HAP-1 (cell line): ENCODE results near the gene DOP1A.

Source experiments
- DNase-seq, 2 experiments: peaks; one replicate each; pipeline ENCODE4 v3.0.0-alpha.2; 2016 to 2020; ENCODE audit warnings: low spot score in 2 of 2
- H3K27me3 ChIP-seq: fragments of 250-450 bp; sonication (Bioruptor Pico); 2 replicates; pipeline ENCODE4 v1.5.1; 2020; ENCODE audit warnings: low read depth, mild to moderate bottlenecking, moderate library complexity
- H3K36me3 ChIP-seq: fragments of 250-450 bp; sonication (Bioruptor Pico); replicated peaks from 2 replicates; pipeline ENCODE4 v1.5.1; 2020; ENCODE audit warnings: mild to moderate bottlenecking
- H3K4me1 ChIP-seq: fragments of 250-450 bp; sonication (Bioruptor Pico); 2 replicates; pipeline ENCODE4 v1.5.1; 2020; ENCODE audit warnings: mild to moderate bottlenecking
- H3K4me3 ChIP-seq: fragments of 250-450 bp; sonication (Bioruptor Pico); 2 replicates; pipeline ENCODE4 v1.5.1; 2020; ENCODE audit warnings: mild to moderate bottlenecking, moderate library complexity
- H3K9me3 ChIP-seq: fragments of 250-450 bp; sonication (Bioruptor Pico); 2 replicates; pipeline ENCODE4 v1.5.1; 2020; ENCODE audit warnings: mild to moderate bottlenecking, moderate library complexity
- in situ Hi-C: fragments of 300-500 bp; cut with MboI; formaldehyde crosslinking; loops from 3 replicates; pipeline ENCODE4 v1.14.3; 2020; ENCODE audit warnings: low sequenced_read_pairs, inconsistent platforms, mixed read lengths

DOP1A gene

DNA sequence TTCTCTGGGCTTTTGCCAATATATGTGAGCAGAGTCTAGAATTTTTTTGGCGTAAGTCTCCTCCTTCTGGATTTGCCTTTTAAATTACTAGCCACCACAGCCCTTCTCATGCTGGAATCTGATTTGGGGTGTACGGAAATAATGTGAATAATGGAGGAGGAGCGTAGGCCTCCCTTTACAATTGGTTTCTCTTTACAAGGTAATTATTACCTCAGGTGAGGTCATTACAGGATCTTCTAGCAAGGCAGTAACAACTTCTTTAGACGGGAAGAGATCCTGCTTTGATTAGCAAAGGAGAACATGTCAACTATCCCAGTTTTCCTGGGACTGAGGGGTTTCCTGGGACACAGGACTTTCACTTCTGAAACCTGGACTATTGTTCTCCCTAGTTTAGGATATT lies 134.6 kb downstream of the DOP1A start:
- DNase-seq: no peak
- no peaks in the 10 kb centered on the region for H3K9me3 ChIP-seq
- H3K27me3 ChIP-seq: no peaks in the 10 kb centered on the region
- H3K36me3 ChIP-seq: 0 out of 2 replicates have a peak, but pooled peaks cover 2% of the 10 kb centered on the region
- H3K4me3 ChIP-seq: no peak overlapping the region
- in situ Hi-C loops: no loop called here
- H3K4me1 ChIP-seq: no peaks in the 10 kb centered on the region

GRCh38 chr6:83215131-83216047 lies 147.9 kb downstream of the DOP1A start:
- Histone ChIP-seq H3K4me1 (no peaks in the 10 kb centered on the region), H3K36me3 (peaks cover 4% of the 10 kb centered on the region; the same call in 1 of the 2 replicates), H3K9me3 (no peaks in the 10 kb centered on the region), H3K27me3 (no peaks in the 10 kb centered on the region), H3K4me3 (no peak overlapping the region)
- peak; percentile 73 to 77 for DNase-seq
- in situ Hi-C loops: no loop called here

DNA sequence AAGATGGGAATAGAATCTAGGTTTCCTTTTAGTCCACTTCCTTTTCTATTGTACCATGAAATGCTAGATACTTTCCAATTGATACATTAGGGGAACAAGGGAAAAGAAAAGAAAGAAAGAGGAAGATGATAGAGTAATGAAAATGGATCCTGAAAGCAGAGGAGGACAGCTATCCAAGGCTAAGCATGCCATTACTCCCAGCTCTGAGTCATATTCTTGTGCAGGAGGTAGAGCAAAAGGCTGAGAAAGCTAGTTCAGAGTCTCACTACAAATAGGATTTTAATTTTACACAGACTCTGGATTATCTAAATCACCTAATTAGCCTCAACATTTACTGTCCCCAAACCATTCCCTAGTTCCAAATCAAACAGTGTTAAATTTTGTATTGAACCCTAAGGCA lies 149.3 kb downstream of the DOP1A start:
- DNase-seq: no peak
- in situ Hi-C loops: no loop called here
- H3K4me3 ChIP-seq: no peak overlapping the region
- no peaks in the 10 kb centered on the region for H3K9me3 ChIP-seq
- H3K27me3 ChIP-seq: no peaks in the 10 kb centered on the region
- H3K4me1 ChIP-seq: no peaks in the 10 kb centered on the region
- H3K36me3 ChIP-seq: peaks cover under 1% of the 10 kb centered on the region; the same call in 1 of the 2 replicates
